Caco-2 (cell line): Measurements from ENCODE around the gene RANBP17. TPM values are rescaled to one million over a fixed set of nuclear protein-coding genes. Genes with fewer than 3 reads are reported as not detected.

Experiments used
- BruUV-seq: library from RNA; stranded (reverse); fragments of 400-500 nt; replicated peaks from 2 replicates; lab custom pipeline; 2021; lab: Mats Ljungman, UMichigan
- CTCF ChIA-PET: fragments of 300-600 bp; sonication (Branson Sonifier 250); formaldehyde crosslinking; loops from one replicate; lab custom pipeline; 2022; ENCODE audit warnings: antibody characterized with exemption; lab: Charles Lee
- POLR2A ChIA-PET: fragments of 300-600 bp; sonication (Branson Sonifier 250); formaldehyde crosslinking; loops from one replicate; lab custom pipeline; 2022; ENCODE audit warnings: antibody characterized with exemption; lab: Charles Lee
- DNase-seq, 2 experiments: peaks; one replicate each; pipeline versions ENCODE4 v3.0.0 to v3.0.0-alpha.2; 2020 to 2022
- H3K27me3 ChIP-seq: replicated peaks from 2 replicates; pipeline ENCODE4 v1.6.0; 2011; ENCODE audit warnings: low read length; ENCODE audit not compliant: control insufficient read depth, insufficient read depth
- H3K36me3 ChIP-seq: 2 replicates; pipeline ENCODE4 v1.5.1; 2011; ENCODE audit warnings: low read length; ENCODE audit not compliant: control insufficient read depth, insufficient read depth
- H3K4me1 ChIP-seq: fragments of 250-450 bp; sonication (Bioruptor Pico); 2 replicates; pipeline ENCODE4 v1.5.1; 2020; ENCODE audit warnings: mild to moderate bottlenecking
- H3K4me3 ChIP-seq: 2 replicates; pipeline ENCODE4 v1.5.1; 2011; ENCODE audit warnings: low read depth, mild to moderate bottlenecking, control low read depth, low read length
- H3K9me3 ChIP-seq: fragments of 250-450 bp; sonication (Bioruptor Pico); 2 replicates; pipeline ENCODE4 v1.5.1; 2020; ENCODE audit warnings: mild to moderate bottlenecking, moderate library complexity
- H3K27ac Mint-ChIP-seq: one replicate; pipeline ENCODE4 v1.8.0; 2022; ENCODE audit warnings: mixed read lengths; ENCODE audit not compliant: unreplicated experiment
- H3K27me3 Mint-ChIP-seq: one replicate; pipeline ENCODE4 v1.8.0; 2022; ENCODE audit warnings: mixed read lengths; ENCODE audit not compliant: insufficient read depth, unreplicated experiment
- H3K36me3 Mint-ChIP-seq: one replicate; pipeline ENCODE4 v1.8.0; 2022; ENCODE audit warnings: mild to moderate bottlenecking, mixed read lengths; ENCODE audit not compliant: insufficient read depth, unreplicated experiment
- H3K4me1 Mint-ChIP-seq: one replicate; pipeline ENCODE4 v1.8.0; 2022; ENCODE audit warnings: low read depth, mixed read lengths; ENCODE audit not compliant: unreplicated experiment
- H3K4me3 Mint-ChIP-seq: one replicate; pipeline ENCODE4 v1.8.0; 2022; ENCODE audit warnings: mild to moderate bottlenecking, moderate library complexity, mixed read lengths; ENCODE audit not compliant: unreplicated experiment
- H3K9me3 Mint-ChIP-seq: one replicate; pipeline ENCODE4 v1.8.0; 2022; ENCODE audit warnings: mixed read lengths; ENCODE audit not compliant: unreplicated experiment
- CTCF ChIP-seq, 2 experiments: fragments of 200-600 bp in 1 of 2; IDR thresholded peaks; 1 replicate in 1 of 2; 2 replicates in 1 of 2; pipeline versions ENCODE4 v1.5.1 to v1.8.0; 2011 to 2022; ENCODE audit warnings: antibody characterized with exemption in 1 of 2, control low read depth in 1 of 2, inconsistent platforms in 1 of 2, low read depth in 1 of 2, low read length in 1 of 2, mild to moderate bottlenecking in 1 of 2, moderate library complexity in 1 of 2; ENCODE audit not compliant: insufficient read depth in 1 of 2, severe bottlenecking in 1 of 2, unreplicated experiment in 1 of 2
- intact Hi-C: fragments of 100-400 bp; cut with micrococcal nuclease; formaldehyde crosslinking; loops from one replicate; pipeline ENCODE4 v1.10.0; 2022; ENCODE audit not compliant: unreplicated experiment
- total RNA-seq: library from RNA; stranded (reverse); gene quantifications from 2 replicates; pipeline ENCODE4 v1.2.3, GENCODE V29; 2022

RANBP17 gene
- total RNA-seq, 1 experiment from 2014 or later: 28.2 TPM

- CTCF ChIA-PET: no interaction called here
- no peaks in the 10 kb centered on the region for H3K9me3 Mint-ChIP-seq
- TF ChIP-seq CTCF (IDR thresholded peaks at IDR 0.05; ENCODE audit: insufficient read depth in 1 of 2, low read depth in 1 of 2, low read length in 1 of 2, severe bottlenecking in 1 of 2, unreplicated experiment in 1 of 2): no peak
- no peaks in the 10 kb centered on the region for H3K36me3 Mint-ChIP-seq
- H3K27me3 ChIP-seq: no peaks in the 10 kb centered on the region
- POLR2A ChIA-PET: no interaction called here
- no TSS peak for BruUV-seq
- H3K27ac Mint-ChIP-seq: no peak overlapping the region
- DNase-seq: no peak
- intact Hi-C loops: no loop called here
- no peaks in the 10 kb centered on the region for H3K36me3 ChIP-seq
- no peaks in the 10 kb centered on the region for H3K27me3 Mint-ChIP-seq
- no peaks in the 10 kb centered on the region for H3K4me1 ChIP-seq
- no peaks in the 10 kb centered on the region for H3K4me1 Mint-ChIP-seq
- H3K9me3 ChIP-seq: no peaks in the 10 kb centered on the region
- no peak overlapping the region for H3K4me3 Mint-ChIP-seq
- H3K4me3 ChIP-seq: no peak overlapping the region
Measured at GRCh38 chr5:171162165-171162564, 300.3 kb downstream of the RANBP17 start.

- Mint-ChIP-seq H3K36me3 (no peaks in the 10 kb centered on the region), H3K27me3 (no peaks in the 10 kb centered on the region), H3K4me3 (no peak overlapping the region), H3K27ac (no peak overlapping the region), H3K9me3 (no peaks in the 10 kb centered on the region), H3K4me1 (no peaks in the 10 kb centered on the region)
- H3K9me3 ChIP-seq: no peaks in the 10 kb centered on the region
- intact Hi-C loops: no loop called here
- ChIA-PET CTCF (no interaction called here), POLR2A (no interaction called here)
- no peaks in the 10 kb centered on the region for H3K36me3 ChIP-seq
- no peaks in the 10 kb centered on the region for H3K4me1 ChIP-seq
- TF ChIP-seq CTCF (IDR thresholded peaks at IDR 0.05; ENCODE audit: insufficient read depth in 1 of 2, low read depth in 1 of 2, low read length in 1 of 2, severe bottlenecking in 1 of 2, unreplicated experiment in 1 of 2): peak; percentile 35 to 49
- H3K27me3 ChIP-seq: no peaks in the 10 kb centered on the region
- no TSS peak for BruUV-seq
- H3K4me3 ChIP-seq: no peak overlapping the region
- peak; percentile 30 to 32 for DNase-seq
Measured at GRCh38 chr5:171162596-171162995, 300.8 kb downstream of the RANBP17 start.

- Mint-ChIP-seq H3K27me3 (no peaks in the 10 kb centered on the region), H3K27ac (no peak overlapping the region), H3K9me3 (no peaks in the 10 kb centered on the region), H3K4me1 (no peaks in the 10 kb centered on the region), H3K4me3 (no peak overlapping the region), H3K36me3 (no peaks in the 10 kb centered on the region)
- Histone ChIP-seq H3K9me3 (no peaks in the 10 kb centered on the region), H3K36me3 (no peaks in the 10 kb centered on the region), H3K4me1 (no peaks in the 10 kb centered on the region), H3K4me3 (no peak overlapping the region), H3K27me3 (no peaks in the 10 kb centered on the region)
- POLR2A ChIA-PET: no interaction called here
- no peak for DNase-seq
- CTCF ChIA-PET: no interaction called here
- intact Hi-C loops: no loop called here
- no TSS peak for BruUV-seq
- no peak for TF ChIP-seq CTCF (IDR thresholded peaks at IDR 0.05; ENCODE audit: insufficient read depth in 1 of 2, low read depth in 1 of 2, low read length in 1 of 2, severe bottlenecking in 1 of 2, unreplicated experiment in 1 of 2)
Measured at GRCh38 chr5:171166766-171167165, 304.9 kb downstream of the RANBP17 start.
